Kidney (tissue), 14 donors: ENCODE data around the gene SPHK2. TPM values are rescaled to one million over a fixed set of nuclear protein-coding genes. Genes with fewer than 3 reads are reported as not detected.

Source experiments
- DNase-seq, 5 donors: peaks; one replicate each; pipeline ENCODE4 v3.0.0-alpha.2; 2013 to 2020
- FAIRE-seq: peaks from 2 replicates; lab custom pipeline; 2012; peaks lifted over from hg19 to GRCh38; lab: Jason Lieb, UNC
- H3K27ac ChIP-seq, 2 donors: one replicate each; pipeline ENCODE4 v1.7.0; 2013; ENCODE audit warnings: low read depth in 2 of 2, low read length in 2 of 2, inconsistent platforms in 1 of 2
- H3K27me3 ChIP-seq: one replicate; pipeline ENCODE4 v1.7.1; 2013; ENCODE audit warnings: low read length, inconsistent platforms; ENCODE audit not compliant: control insufficient read depth, insufficient read depth
- H3K36me3 ChIP-seq, 3 donors: one replicate each; pipeline versions ENCODE4 v1.7.0 to v1.7.1; 2013; ENCODE audit warnings: low read length in 3 of 3, control low read depth in 1 of 3, inconsistent platforms in 1 of 3; ENCODE audit not compliant: insufficient read depth in 3 of 3, control insufficient read depth in 2 of 3
- H3K4me1 ChIP-seq, 3 donors: one replicate each; pipeline versions ENCODE4 v1.7.0 to v1.7.1; 2013; ENCODE audit warnings: low read length in 3 of 3, inconsistent platforms in 1 of 3, low read depth in 1 of 3; ENCODE audit not compliant: control insufficient read depth in 2 of 3, insufficient read depth in 2 of 3
- H3K4me3 ChIP-seq, 3 donors: one replicate each; pipeline versions ENCODE4 v1.7.0 to v1.8.1; 2013; ENCODE audit warnings: low read length in 3 of 3, control low read depth in 1 of 3, inconsistent platforms in 1 of 3
- H3K9ac ChIP-seq, 3 donors: one replicate each; pipeline versions ENCODE4 v1.7.0 to v1.7.1; 2013; ENCODE audit warnings: low read length in 3 of 3, control low read depth in 1 of 3, inconsistent platforms in 1 of 3
- H3K9me3 ChIP-seq, 3 donors: one replicate each; pipeline versions ENCODE4 v1.7.0 to v1.7.1; 2013; ENCODE audit warnings: low read length in 3 of 3, control low read depth in 1 of 3, inconsistent platforms in 1 of 3; ENCODE audit not compliant: control insufficient read depth in 2 of 3, insufficient read depth in 1 of 3
- intact Hi-C: fragments of 100-400 bp; cut with DNase I; formaldehyde crosslinking; loops from one replicate; pipeline ENCODE4 v1.11.1; 2022
- polyA plus RNA-seq: library from polyadenylated mRNA; stranded (reverse); fragments of 350-450 nt; fragmentation: Illumina TruSeq; extraction: RNeasy Lipid Tissue Mini Kit (QIAGEN cat#74804); gene quantifications from one replicate; pipeline ENCODE4 v1.2.3, GENCODE V29; 2014; ENCODE audit warnings: low read depth, low replicate concordance; ENCODE audit not compliant: insufficient read depth
- total RNA-seq: library from RNA; stranded (reverse); fragmentation: NEBNext Ultra II Directional; extraction: Animal tissue kit (Norgen Biotek cat#: 25700); gene quantifications from one replicate; pipeline ENCODE4 v1.2.1, GENCODE V29; 2021
- TF ChIP-seq, protein P1 (sequence below): IDR thresholded peaks from 3 replicates; pipeline ENCODE4 v1.5.1; 2012; ENCODE audit warnings: mild to moderate bottlenecking, moderate library complexity, borderline replicate concordance; ENCODE audit not compliant: insufficient read depth; ENCODE audit errors: extremely low read depth
- donor health status: control.
- donor health status: control.
- donor health status: control.
- donor health status: control.
- donor health status: control.
- donor health status: DM: yes; HTN: yes; CAD: no.
- donor health status: Normal renal cell carcinoma (clear cell type).

SPHK2 gene
- total and polyA plus RNA-seq, 2 donors from 2014 or later = 23.3 to 37.2 TPM

DNA sequence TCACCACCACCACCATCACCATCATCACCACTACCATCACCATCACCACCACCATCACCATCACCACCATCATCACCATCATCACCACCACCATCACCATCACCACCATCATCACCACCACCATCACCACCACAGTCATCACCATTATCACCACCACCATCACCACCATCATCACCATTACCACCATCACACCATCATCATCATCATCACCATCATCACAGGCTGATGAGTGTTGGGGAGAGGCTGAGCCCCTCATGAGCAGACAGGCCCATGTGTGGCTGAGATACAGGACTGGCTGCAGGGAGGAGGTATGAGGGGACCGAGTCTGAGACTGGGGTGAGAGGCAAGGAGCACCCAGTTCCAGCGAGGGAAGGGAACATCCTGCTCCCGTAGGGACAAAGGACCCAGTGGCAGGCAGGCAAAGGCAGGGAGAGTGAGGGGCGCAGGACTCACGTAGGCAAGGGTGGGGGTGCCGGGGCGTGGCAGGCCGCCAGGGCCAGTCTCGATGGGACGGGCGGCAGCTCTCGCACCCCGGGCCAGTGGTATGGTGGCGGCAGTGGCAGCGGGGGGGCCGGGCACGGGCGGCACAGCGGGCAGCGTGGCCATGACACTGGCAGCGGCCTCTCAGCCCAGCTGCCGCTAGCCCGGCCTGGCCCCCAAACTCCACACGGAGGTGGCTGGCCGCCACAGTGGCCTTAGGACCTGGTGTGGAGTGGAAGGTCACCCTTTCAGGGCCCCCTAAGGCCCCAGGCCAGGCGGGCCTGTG lies 50.8 kb downstream of the SPHK2 start:
- FAIRE-seq (no peak), DNase-seq (no peak)
- H3K9ac ChIP-seq = no peak overlapping the region
- H3K36me3 ChIP-seq = no peaks in the 10 kb centered on the region
- H3K9me3 ChIP-seq = no peaks in the 10 kb centered on the region
- no peaks in the 10 kb centered on the region for H3K27me3 ChIP-seq
- H3K4me3 ChIP-seq = no peak overlapping the region
- peaks cover 0 to 3% (median 0%) of the 10 kb centered on the region in 3 donors for H3K4me1 ChIP-seq
- intact Hi-C loops = no loop called here
- no peak overlapping the region for H3K27ac ChIP-seq
- TF ChIP-seq, protein P1, sequence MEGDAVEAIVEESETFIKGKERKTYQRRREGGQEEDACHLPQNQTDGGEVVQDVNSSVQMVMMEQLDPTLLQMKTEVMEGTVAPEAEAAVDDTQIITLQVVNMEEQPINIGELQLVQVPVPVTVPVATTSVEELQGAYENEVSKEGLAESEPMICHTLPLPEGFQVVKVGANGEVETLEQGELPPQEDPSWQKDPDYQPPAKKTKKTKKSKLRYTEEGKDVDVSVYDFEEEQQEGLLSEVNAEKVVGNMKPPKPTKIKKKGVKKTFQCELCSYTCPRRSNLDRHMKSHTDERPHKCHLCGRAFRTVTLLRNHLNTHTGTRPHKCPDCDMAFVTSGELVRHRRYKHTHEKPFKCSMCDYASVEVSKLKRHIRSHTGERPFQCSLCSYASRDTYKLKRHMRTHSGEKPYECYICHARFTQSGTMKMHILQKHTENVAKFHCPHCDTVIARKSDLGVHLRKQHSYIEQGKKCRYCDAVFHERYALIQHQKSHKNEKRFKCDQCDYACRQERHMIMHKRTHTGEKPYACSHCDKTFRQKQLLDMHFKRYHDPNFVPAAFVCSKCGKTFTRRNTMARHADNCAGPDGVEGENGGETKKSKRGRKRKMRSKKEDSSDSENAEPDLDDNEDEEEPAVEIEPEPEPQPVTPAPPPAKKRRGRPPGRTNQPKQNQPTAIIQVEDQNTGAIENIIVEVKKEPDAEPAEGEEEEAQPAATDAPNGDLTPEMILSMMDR = no peak

DNA sequence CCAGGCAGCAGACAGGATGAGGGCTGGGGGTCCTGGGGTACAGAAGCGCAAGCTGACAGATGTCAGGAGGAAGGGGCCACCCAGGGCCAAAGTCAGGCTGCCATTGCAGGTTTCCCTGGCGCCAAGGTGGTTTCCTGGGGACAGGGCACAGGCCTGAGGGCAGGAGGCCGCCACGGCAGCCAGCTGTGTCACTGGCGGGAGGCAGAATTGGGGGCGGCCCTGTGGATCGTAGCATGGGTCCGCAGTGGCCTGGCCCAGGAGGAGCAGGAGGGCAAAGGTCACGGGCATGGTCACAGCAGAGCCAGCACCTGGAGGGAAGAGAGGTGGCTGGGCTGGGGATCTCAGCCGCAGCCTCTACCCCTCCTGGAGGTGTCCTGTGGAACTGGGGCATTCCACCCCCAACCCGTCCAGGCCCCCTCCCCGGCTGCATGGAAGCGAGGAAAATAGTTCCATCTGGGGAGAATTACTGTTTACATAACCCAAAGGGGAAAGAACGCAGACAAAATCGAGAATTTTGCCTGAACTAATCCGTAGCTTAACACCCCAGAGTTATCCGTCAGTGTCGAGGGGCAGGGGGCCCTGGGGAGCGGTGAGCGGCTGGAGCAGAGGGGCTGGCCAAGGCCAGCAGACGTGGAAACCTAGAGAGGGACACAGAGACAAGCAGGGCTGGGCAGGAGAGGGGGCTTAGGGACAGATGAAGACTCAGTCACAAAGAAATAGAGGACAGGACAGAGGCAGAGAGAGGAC lies 51.6 kb downstream of the SPHK2 start:
- no peak for FAIRE-seq

DNA sequence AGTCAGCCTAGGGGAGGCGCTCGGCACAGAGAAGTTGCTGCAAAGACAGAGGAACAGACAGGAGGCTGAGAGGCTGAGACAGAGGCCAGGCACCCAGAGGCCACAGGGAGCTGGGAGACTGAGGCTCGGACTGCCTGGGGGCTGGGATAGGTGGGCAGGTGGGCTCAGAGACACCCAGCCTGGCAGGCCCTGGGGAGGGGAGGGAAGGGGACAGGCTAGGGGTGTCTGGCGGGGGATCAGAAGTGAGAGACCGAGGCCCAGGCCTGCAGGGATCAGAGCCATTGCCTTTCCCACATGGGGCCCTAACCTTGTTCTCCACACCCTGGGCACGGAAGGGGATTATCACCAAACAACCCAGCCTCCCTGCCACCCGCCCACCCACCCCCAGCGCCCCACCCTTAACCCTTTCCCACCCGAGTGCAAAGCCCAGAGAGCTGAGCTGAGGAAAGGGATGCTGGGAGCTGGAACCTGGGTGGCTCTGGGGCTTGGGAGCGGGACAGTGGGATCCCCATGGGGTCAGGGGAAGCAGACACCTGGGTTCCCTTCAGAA lies 52.2 kb downstream of the SPHK2 start:
- H3K36me3 ChIP-seq = no peaks in the 10 kb centered on the region
- H3K27ac ChIP-seq = no peak overlapping the region
- intact Hi-C loops = no loop called here
- FAIRE-seq (no peak), DNase-seq (no peak)
- no peak overlapping the region for H3K9ac ChIP-seq
- H3K4me3 ChIP-seq = no peak overlapping the region
- TF ChIP-seq, protein P1 = no peak
- H3K4me1 ChIP-seq = peaks cover 0 to 4% (median 0%) of the 10 kb centered on the region in 3 donors
- H3K9me3 ChIP-seq = no peaks in the 10 kb centered on the region
- no peaks in the 10 kb centered on the region for H3K27me3 ChIP-seq

More for the DNA sequence above, 51.6 kb downstream of the SPHK2 start:
- DNase-seq = peak in 1 of 5 donors; percentile 15
- Histone ChIP-seq H3K9ac (no peak overlapping the region), H3K4me3 (no peak overlapping the region), H3K36me3 (no peaks in the 10 kb centered on the region), H3K27ac (no peak overlapping the region), H3K9me3 (no peaks in the 10 kb centered on the region), H3K4me1 (peaks cover 0 to 4% (median 0%) of the 10 kb centered on the region in 3 donors), H3K27me3 (no peaks in the 10 kb centered on the region)
- intact Hi-C loops = no loop called here
- TF ChIP-seq, protein P1 = no peak
